GM23248 (cell line): Measurements from ENCODE around the gene ATL3.

Experiments
- EZH2 ChIP-seq: fragments of 200-600 bp; sonication (generic); IDR thresholded peaks from 2 replicates; pipeline ENCODE4 v1.6.1; 2018; ENCODE audit warnings: antibody characterized with exemption, mild to moderate bottlenecking; ENCODE audit not compliant: insufficient read depth, poor library complexity, severe bottlenecking
- EZH2phosphoT487 ChIP-seq: fragments of 200-600 bp; sonication (generic); IDR thresholded peaks from 2 replicates; pipeline ENCODE4 v1.6.1; 2018; ENCODE audit warnings: antibody characterized with exemption, moderate library complexity, mild to moderate bottlenecking, low read depth; ENCODE audit not compliant: insufficient read depth

GRCh38 chr11:63641727-63642126 lies 29.4 kb downstream of the ATL3 start:
- TF ChIP-seq EZH2phosphoT487, result no peak
- no peak for TF ChIP-seq EZH2
